Measurements from ENCODE around the gene CXorf58.

The CXorf58 gene

GRCh38 chrX:23901805-23902204 lies 6.0 kb upstream of the CXorf58 start:
- DNase-seq, result peak; percentile 30

DNA sequence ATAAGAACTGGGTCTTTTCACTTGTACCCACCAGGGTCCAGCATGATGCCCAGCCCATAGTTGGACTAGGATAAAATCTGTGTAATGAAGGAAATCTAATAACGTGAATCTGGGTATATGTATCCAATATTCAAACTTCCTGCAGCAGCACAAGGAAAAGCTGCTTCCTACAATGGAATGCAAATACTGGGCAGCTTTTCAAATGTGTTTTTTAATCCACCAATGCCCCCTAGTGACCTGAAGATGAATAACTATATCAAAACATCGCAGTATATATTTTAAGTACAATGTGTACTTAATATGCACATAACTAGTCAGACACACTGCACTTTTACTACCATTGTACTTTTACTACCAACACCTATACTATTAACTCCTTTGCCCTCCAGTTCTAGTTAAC lies 5.4 kb upstream of the CXorf58 start:
- no peak for DNase-seq

GRCh38 chrX:23904096-23904495 lies 3.7 kb upstream of the CXorf58 start:
- DNase-seq, result no peak

DNA sequence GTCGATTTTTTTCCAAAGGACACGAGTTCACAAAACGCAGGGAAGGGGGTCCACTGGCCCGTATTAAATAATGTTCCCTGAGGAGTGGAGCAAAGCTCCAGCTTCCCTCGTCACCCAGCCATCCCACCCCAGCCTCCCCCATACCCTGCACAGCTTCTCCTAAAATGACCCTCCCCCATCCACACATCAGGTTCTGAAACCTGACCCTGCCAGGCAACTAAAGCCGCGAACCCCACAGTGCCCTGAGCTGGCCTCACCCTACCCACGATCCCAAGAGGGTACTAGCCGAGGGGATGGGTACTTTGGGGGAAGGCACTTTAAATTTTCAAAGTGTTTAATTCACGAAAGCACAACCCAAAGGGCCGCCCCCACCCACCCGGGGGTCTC lies 702 bp upstream of the CXorf58 start:
- DNase-seq, result no peak

DNA sequence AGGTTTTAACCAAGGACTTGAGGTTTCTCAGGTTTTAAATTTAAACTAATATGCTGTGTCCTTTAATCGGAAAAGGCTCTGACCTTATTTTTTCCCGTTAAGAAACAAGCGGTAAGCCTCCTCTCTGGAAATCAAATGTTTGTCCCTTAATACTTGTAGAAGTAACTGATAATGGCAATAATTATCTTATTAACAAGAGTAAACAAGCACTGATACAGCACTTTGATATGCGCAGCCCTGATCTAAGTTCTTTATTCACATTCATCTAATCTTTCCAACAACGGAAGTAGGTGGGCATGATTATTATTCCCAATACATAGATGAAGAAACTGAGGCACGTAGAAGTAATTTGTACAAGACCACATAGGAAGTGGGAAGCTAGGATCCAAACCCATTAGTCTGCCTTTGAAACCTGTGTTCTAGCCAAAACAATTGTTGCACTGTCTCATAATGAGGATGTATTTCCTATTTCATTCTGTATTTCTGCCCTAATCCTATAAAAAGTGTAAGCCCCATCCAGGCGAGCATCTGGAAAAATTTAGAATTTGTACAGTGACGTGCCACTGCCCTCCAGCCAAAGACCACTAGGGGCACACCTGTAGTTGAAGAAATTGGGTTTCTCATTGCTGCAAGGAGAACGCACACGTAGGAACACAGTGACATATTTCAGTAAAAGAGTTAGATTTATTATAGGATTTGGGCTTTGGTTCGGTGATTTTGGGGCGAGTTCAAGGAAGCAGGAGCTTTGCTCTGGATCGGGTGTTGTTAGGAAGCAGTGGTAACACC lies 606 bp downstream of the CXorf58 start:
- no peak for DNase-seq

DNA sequence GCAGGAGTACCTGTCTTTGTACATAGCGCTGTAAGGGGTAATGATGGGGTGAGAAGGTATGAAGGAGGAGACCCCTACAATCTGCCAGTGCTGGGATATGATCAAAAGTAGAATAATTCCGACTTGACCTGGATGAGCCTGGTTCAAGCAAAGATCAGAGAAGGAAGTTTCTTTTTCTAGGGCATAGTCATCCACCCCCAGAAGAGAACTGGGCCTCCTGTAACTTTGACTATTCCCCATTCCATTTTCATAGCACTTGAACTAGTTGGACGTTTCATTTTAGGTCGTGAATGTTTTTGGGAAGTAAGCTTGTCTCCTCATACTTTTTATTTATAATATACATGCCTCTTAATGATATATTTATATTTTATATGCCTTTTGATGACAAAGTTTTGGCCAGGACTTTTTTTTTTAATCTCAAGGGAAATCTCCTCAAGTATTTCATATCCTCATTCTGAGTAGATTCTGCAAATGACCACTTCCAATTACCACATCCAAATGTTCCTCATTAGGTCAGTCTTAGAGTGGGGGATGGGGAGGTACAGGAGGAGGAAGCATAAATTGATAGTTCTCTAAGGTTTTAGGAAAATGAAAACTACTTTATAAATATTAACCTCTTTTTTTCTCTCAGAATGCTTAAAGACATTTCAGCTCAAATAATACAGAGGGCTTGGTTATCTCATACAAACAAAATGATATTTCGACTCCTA lies 3.5 kb downstream of the CXorf58 start:
- no peak for DNase-seq

GRCh38 chrX:23919148-23919547 lies 11.3 kb downstream of the CXorf58 start:
- DNase-seq, result no peak

DNA sequence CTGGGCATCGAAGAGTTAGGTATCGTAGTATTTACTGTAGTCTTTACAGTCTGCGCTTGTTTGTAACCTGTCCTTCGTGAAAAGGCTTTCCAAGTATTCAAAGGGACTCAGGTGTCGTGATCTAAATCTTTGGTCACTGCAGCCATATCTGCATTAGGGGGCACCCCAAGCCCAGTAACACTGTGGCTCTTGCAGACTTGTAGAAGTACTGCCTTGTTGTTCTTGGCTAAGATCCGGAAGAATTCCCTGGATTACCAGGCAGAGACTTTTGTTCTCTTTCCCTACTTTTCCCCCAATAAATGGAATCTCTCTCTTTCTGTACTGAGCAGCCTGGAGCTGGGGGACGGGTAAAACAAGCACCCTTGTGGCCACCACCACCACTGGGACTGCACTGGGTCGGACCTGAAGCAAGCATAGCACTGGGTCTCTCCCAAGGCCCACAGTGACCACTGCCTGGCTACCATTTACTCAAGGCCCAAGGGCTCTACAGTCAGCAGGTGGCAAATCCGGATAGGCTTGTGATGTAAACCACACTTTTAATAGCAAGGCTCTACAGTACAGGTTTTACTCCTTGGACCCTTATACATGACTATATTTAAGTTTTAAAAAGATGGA lies 12.0 kb downstream of the CXorf58 start:
- DNase-seq, result no peak

DNA sequence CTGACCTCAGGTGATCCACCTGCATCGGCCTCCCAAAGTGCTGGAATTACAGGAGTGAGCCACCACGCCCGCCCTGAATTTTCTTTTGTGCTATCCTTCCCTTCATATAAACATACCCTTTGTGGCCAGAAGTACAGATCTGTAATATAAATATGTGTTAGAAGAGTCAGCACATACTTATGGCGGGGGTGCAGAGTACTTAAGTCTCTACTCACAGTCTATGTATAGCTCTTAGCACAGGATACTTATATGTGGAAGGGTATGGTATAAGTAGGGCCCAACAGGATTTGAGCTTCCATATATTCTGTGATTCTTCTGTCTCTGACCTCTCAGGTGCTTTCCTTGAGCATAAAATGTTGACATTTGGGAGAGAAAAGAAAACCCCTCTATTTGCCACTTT lies 18.2 kb downstream of the CXorf58 start:
- DNase-seq, result no peak

- DNase-seq, result no peak
These were observed 23.2 kb downstream of the CXorf58 start for GRCh38 chrX:23930894-23931604.

GRCh38 chrX:23932046-23932445 lies 24.2 kb downstream of the CXorf58 start:
- no peak for DNase-seq

GRCh38 chrX:23935106-23935505 lies 27.3 kb downstream of the CXorf58 start:
- DNase-seq, result no peak

GRCh38 chrX:23936180-23936579 lies 28.4 kb downstream of the CXorf58 start:
- DNase-seq, result no peak

- DNase-seq, result no peak
These were observed 29.3 kb downstream of the CXorf58 start for GRCh38 chrX:23937100-23937499.

DNA sequence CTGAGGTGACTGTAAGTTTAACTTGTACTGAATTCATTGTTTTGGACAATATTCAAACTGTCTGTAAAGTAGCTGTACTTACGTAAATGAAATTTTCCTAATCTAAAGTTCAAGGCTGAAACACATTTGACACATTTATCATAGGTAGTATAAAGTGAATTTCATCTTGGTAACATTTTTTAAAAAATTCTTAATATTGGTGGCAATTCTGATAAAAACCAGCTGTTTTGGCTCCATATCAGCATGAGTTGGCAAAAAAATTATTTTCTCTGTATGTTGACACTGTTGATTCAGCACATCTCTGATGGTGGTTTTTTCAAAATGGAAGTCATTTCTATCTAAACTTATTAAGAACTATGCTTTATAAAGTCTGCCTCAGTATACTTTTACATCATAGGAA lies 30.9 kb downstream of the CXorf58 start:
- DNase-seq, result no peak

- DNase-seq, result no peak
These were observed 31.4 kb downstream of the CXorf58 start for GRCh38 chrX:23939203-23939602.

- DNase-seq, result no peak
These were observed 36.4 kb downstream of the CXorf58 start for GRCh38 chrX:23944234-23944633.

DNA sequence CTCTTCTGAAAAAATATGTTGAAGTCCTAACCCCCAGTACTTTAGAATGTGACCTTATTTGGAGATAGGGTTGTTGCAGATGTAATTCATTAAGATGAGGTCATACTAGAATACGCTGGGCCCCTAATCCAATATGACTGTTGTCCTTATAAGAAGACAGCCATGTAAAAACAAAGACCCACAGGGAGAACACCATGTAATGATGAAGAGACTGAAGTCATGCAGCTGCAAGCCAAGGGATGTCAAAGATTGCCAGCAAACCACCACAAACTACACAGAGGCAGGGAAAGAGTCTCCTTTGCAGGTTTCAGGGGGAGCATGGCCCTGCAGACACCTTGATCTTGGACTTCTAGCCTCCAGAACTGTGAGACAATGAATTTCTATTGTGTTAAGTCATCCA lies 37.4 kb downstream of the CXorf58 start:
- no peak for DNase-seq

- DNase-seq, result no peak
These were observed 44.6 kb downstream of the CXorf58 start for GRCh38 chrX:23952391-23952790.

DNA sequence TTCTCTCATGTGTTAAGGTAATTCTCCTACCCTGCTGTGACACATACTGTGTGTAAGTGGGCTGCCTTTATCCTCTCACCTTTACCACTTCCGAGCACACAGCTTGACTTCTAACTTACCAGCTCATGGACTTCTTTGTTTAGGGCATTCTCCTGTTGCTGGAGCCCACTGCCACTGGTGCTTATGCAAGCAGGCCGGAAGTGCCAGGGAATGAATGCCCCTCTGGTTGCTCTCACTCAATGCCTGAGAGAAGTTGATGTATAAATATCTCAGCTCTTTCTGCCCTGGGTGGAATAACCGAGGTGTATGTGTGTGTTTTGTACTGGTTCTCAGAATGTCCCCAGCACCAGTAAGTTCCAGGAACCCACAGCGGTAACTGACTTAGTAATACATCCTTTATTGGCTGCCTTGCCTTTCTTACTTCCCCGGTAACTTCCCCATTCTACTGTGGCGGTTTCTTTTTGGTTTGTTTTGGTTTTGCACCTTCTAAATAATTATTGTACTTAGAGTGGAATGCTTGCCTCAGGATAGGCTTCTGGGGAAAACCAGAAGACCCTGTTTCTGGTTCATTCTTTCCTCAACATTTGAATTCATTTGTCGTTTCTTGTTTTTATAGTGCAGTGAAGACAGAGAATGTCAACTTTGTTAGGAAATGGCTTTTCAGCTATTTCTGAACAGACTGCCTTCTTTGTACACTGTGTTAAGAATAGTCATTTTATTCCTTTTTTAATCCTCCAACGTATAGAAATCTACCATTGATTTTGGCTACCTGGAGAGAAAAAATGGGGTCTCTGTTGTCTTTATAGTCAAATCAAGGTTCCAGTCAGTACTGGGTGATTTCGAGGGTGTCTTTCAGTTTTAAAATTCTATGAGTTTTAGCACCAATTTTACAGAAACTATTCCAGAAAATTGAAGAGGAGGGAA lies 45.4 kb downstream of the CXorf58 start:
- peak; percentile 30 for DNase-seq

GRCh38 chrX:23953908-23954269 lies 46.1 kb downstream of the CXorf58 start:
- DNase-seq, result peak; percentile 1

- DNase-seq, result no peak
These were observed 46.6 kb downstream of the CXorf58 start for GRCh38 chrX:23954396-23954795.

Measured in stimulated activated CD4-positive, alpha-beta T cell treated with anti-CD3 and anti-CD28 coated beads, Interleukin-15, amount 100 ng/mL, for 24 hours (primary cell).